HCT116 (cell line): Measurements from ENCODE around the gene NPVF. TPM values are rescaled to one million over a fixed set of nuclear protein-coding genes. Genes with fewer than 3 reads are reported as not detected.

Experiments
- ATAC-seq: fragments of 200-7000 bp; cut with Tn5 transposase; 2 replicates; pipeline ENCODE4 v1.9.1; 2020; ENCODE audit warnings: mild to moderate bottlenecking, moderate library complexity
- BruUV-seq: library from RNA; stranded (reverse); fragments of 400-500 nt; replicated peaks from 2 replicates; lab custom pipeline; 2021; lab: Mats Ljungman, UMichigan
- CTCF ChIA-PET: fragments of 300-600 bp; sonication (Branson Sonifier 250); formaldehyde crosslinking; loops from one replicate; lab custom pipeline; 2021; ENCODE audit warnings: antibody characterized with exemption; lab: Charles Lee
- POLR2A ChIA-PET: fragments of 300-600, 350-600 bp; sonication (Branson Sonifier 250); formaldehyde crosslinking; loops from one replicate; lab custom pipeline; 2021; ENCODE audit warnings: antibody characterized with exemption; lab: Charles Lee
- RAD21 ChIA-PET, 2 experiments: fragments of 300-600 bp; sonication (Branson Sonifier 250); formaldehyde crosslinking; loops; one replicate each; lab custom pipeline; 2023; ENCODE audit warnings: low total read pairs in 2 of 2; ENCODE audit not compliant: uncharacterized antibody in 2 of 2, unreplicated experiment in 2 of 2, low non-redundant PET in 1 of 2; lab: Charles Lee
- DNase-seq: peaks from one replicate; pipeline ENCODE4 v3.0.0-alpha.2; 2010; ENCODE audit warnings: low read depth, low spot score
- H2AFZ ChIP-seq: fragments of 200-600 bp; shearing (Covaris generic), sonication (generic); 2 replicates; pipeline ENCODE4 v1.6.1; 2017; ENCODE audit warnings: low read depth, mixed run types, mixed read lengths, antibody characterized with exemption, low read length; ENCODE audit not compliant: poor library complexity, severe bottlenecking
- H3K27ac ChIP-seq: 2 replicates; pipeline ENCODE4 v1.5.1; 2012; ENCODE audit warnings: low read depth, low read length
- H3K27me3 ChIP-seq: fragments of 200-600 bp; sonication (generic); 2 replicates; pipeline ENCODE4 v1.6.1; 2016; ENCODE audit warnings: mixed run types, low read length, mixed read lengths; ENCODE audit not compliant: insufficient read depth
- H3K36me3 ChIP-seq, 2 experiments: fragments of 200-500 bp in 1 of 2; fragments of 200-600 bp in 1 of 2; sonication (Bioruptor generic) in 1 of 2; sonication (generic) in 1 of 2; 2 replicates each; pipeline versions ENCODE4 v1.5.1 to v1.6.1; 2014 to 2016; ENCODE audit warnings: low read length in 2 of 2, inconsistent platforms in 1 of 2, mixed read lengths in 1 of 2, mixed run types in 1 of 2; ENCODE audit not compliant: insufficient read depth in 2 of 2, control insufficient read depth in 1 of 2
- H3K4me1 ChIP-seq, 2 experiments: fragments of 200-600 bp in 1 of 2; sonication (generic) in 1 of 2; 2 replicates each; pipeline versions ENCODE4 v1.5.1 to v1.6.1; 2012 to 2017; ENCODE audit warnings: low read length in 2 of 2, inconsistent platforms in 1 of 2, mild to moderate bottlenecking in 1 of 2, mixed read lengths in 1 of 2, mixed run types in 1 of 2, moderate library complexity in 1 of 2; ENCODE audit not compliant: insufficient read depth in 2 of 2, control insufficient read depth in 1 of 2
- H3K4me2 ChIP-seq: fragments of 200-600 bp; sonication (generic); 2 replicates; pipeline ENCODE4 v1.6.1; 2017; ENCODE audit warnings: mixed run types, low read length, mixed read lengths
- H3K4me3 ChIP-seq, 2 experiments: fragments of 200-600 bp in 1 of 2; sonication (generic) in 1 of 2; replicated peaks in 1 of 2; 2 replicates each; pipeline ENCODE4 v1.5.1; 2011 to 2016; ENCODE audit warnings: low read length in 2 of 2, control low read depth in 1 of 2, low read depth in 1 of 2, mild to moderate bottlenecking in 1 of 2, mixed read lengths in 1 of 2, mixed run types in 1 of 2
- H3K79me2 ChIP-seq: fragments of 200-600 bp; sonication (generic); 2 replicates; pipeline ENCODE4 v1.6.1; 2017; ENCODE audit warnings: mild to moderate bottlenecking, mixed run types, low read length, moderate library complexity, mixed read lengths; ENCODE audit not compliant: insufficient read depth
- H3K9ac ChIP-seq: fragments of 200-600 bp; sonication (generic); 2 replicates; pipeline ENCODE4 v1.6.1; 2016; ENCODE audit warnings: low read length, mixed read lengths
- H3K9me2 ChIP-seq: fragments of 200-600 bp; sonication (generic), shearing (Covaris generic); 2 replicates; pipeline ENCODE4 v1.6.1; 2017; ENCODE audit warnings: mixed run types, mild to moderate bottlenecking, moderate library complexity; ENCODE audit not compliant: insufficient read depth
- H3K9me3 ChIP-seq, 2 experiments: fragments of 200-500 bp in 1 of 2; fragments of 200-600 bp in 1 of 2; sonication (Bioruptor generic) in 1 of 2; sonication (generic) in 1 of 2; 2 replicates each; pipeline ENCODE4 v1.6.1; 2014 to 2017; ENCODE audit warnings: low read length in 2 of 2, mixed read lengths in 2 of 2, inconsistent platforms in 1 of 2, low read depth in 1 of 2, mild to moderate bottlenecking in 1 of 2, mixed run types in 1 of 2, moderate library complexity in 1 of 2; ENCODE audit not compliant: control insufficient read depth in 1 of 2, insufficient read depth in 1 of 2
- H4K20me1 ChIP-seq: fragments of 200-600 bp; sonication (generic), shearing (Covaris generic); 2 replicates; pipeline ENCODE4 v1.6.1; 2017; ENCODE audit warnings: mixed run types, mild to moderate bottlenecking, moderate library complexity; ENCODE audit not compliant: insufficient read depth
- ATF3 ChIP-seq: IDR thresholded peaks from 2 replicates; pipeline ENCODE4 v1.6.1; 2012
- CBX3 ChIP-seq: IDR thresholded peaks from 2 replicates; pipeline ENCODE4 v1.6.1; 2012; ENCODE audit warnings: low read depth
- CEBPB ChIP-seq: IDR thresholded peaks from 2 replicates; pipeline ENCODE4 v1.6.1; 2012; ENCODE audit warnings: low read depth
- EZH2 ChIP-seq: fragments of 200-600 bp; sonication (generic); IDR thresholded peaks from 2 replicates; pipeline ENCODE4 v1.6.1; 2017; ENCODE audit warnings: antibody characterized with exemption, mixed run types
- EZH2phosphoT487 ChIP-seq: fragments of 200-600 bp; IDR thresholded peaks from 2 replicates; pipeline ENCODE4 v1.6.1; 2018; ENCODE audit warnings: antibody characterized with exemption, borderline replicate concordance
- FOSL1 ChIP-seq: IDR thresholded peaks from 2 replicates; pipeline ENCODE4 v1.6.1; 2012; ENCODE audit warnings: low read depth
- JUND ChIP-seq: IDR thresholded peaks from 2 replicates; pipeline ENCODE4 v1.6.1; 2012
- MAX ChIP-seq: IDR thresholded peaks from 2 replicates; pipeline ENCODE4 v1.6.1; 2012
- POLR2AphosphoS5 ChIP-seq: IDR thresholded peaks from 2 replicates; pipeline ENCODE4 v1.6.1; 2011; ENCODE audit warnings: mild to moderate bottlenecking, low read depth, low read length, moderate library complexity
- SIN3A ChIP-seq: IDR thresholded peaks from 2 replicates; pipeline ENCODE4 v1.6.1; 2012; ENCODE audit warnings: low read depth
- SP1 ChIP-seq: IDR thresholded peaks from 2 replicates; pipeline ENCODE4 v1.6.1; 2012; ENCODE audit warnings: low read depth
- SRF ChIP-seq: IDR thresholded peaks from 2 replicates; pipeline ENCODE4 v1.6.1; 2012; ENCODE audit warnings: low read depth
- TCF7L2 ChIP-seq: IDR thresholded peaks from 2 replicates; pipeline ENCODE4 v1.7.0; 2011; ENCODE audit warnings: borderline replicate concordance, inconsistent platforms; ENCODE audit not compliant: insufficient read depth, insufficient read length; ENCODE audit errors: extremely low read depth
- ZFX ChIP-seq: fragments of 450-650 bp; IDR thresholded peaks from 2 replicates; pipeline ENCODE4 v1.6.1; 2017
- ZNF274 ChIP-seq: fragments of 200-500 bp; sonication (Bioruptor generic); IDR thresholded peaks from 2 replicates; pipeline ENCODE4 v1.6.1; 2014; ENCODE audit warnings: mild to moderate bottlenecking, low read depth, low read length, inconsistent platforms
- intact Hi-C: fragments of 100-400 bp; cut with micrococcal nuclease; formaldehyde crosslinking; loops from 2 replicates; pipeline ENCODE4 v1.10.0; 2022
- total RNA-seq: library from RNA; stranded (reverse); gene quantifications from one replicate; pipeline ENCODE4 v1.2.1, GENCODE V29; 2021; ENCODE audit not compliant: unreplicated experiment

The NPVF gene
- total RNA-seq, 1 experiment from 2014 or later = not detected

- ATAC-seq = no peak
- POLR2A ChIA-PET = no interaction called here
- no peak overlapping the region for H3K27ac ChIP-seq
- no peaks in the 10 kb centered on the region for H4K20me1 ChIP-seq
- no peaks in the 10 kb centered on the region for H3K4me1 ChIP-seq
- H3K4me3 ChIP-seq = no peak overlapping the region
- RAD21 ChIA-PET = no interaction called here
- H3K9me3 ChIP-seq = no peaks in the 10 kb centered on the region
- CTCF ChIA-PET = interaction anchor here (1.7 kb wide), 1 partner anchor 8 kb away, joined by 4 read pairs; no protein-coding TSS in a partner anchor
- no peaks in the 10 kb centered on the region for H3K36me3 ChIP-seq
- H3K9me2 ChIP-seq = no peaks in the 10 kb centered on the region
- intact Hi-C loops = no loop called here
- no peaks in the 10 kb centered on the region for H3K79me2 ChIP-seq
- DNase-seq = no peak
- TF ChIP-seq ZNF274 (no peak), POLR2AphosphoS5 (no peak), SRF (no peak), ATF3 (no peak), JUND (no peak), FOSL1 (no peak), TCF7L2 (no peak), SP1 (no peak), EZH2phosphoT487 (no peak), EZH2 (no peak), ZFX (no peak), SIN3A (no peak), MAX (no peak), CBX3 (no peak), CEBPB (no peak)
- H3K4me2 ChIP-seq = no peak overlapping the region
- no peak overlapping the region for H3K9ac ChIP-seq
- H3K27me3 ChIP-seq = 0 out of 2 replicates have a peak, but pooled peaks cover 6% of the 10 kb centered on the region
- no TSS peak for BruUV-seq
- H2AFZ ChIP-seq = no peak overlapping the region
Measured at GRCh38 chr7:25208525-25209221, 19.6 kb downstream of the NPVF start.
